DOHH2 (cell line): ENCODE results near the gene NPFFR1.

Experiments
- CTCF ChIP-seq: fragments of 200-600 bp; sonication (generic); IDR thresholded peaks from one replicate; pipeline ENCODE4 v1.5.1; 2014; ENCODE audit warnings: antibody characterized with exemption, mild to moderate bottlenecking, low read depth, low read length; ENCODE audit not compliant: poor library complexity, severe bottlenecking
- EZH2phosphoT487 ChIP-seq: fragments of 200-600 bp; sonication (generic); IDR thresholded peaks from 2 replicates; pipeline ENCODE4 v1.6.1; 2017; ENCODE audit warnings: borderline replicate concordance, mild to moderate bottlenecking, antibody characterized with exemption, low read length, moderate library complexity, mixed read lengths

GRCh38 chr10:70222340-70222794 is 61.4 kb downstream of the NPFFR1 start:
- TF ChIP-seq CTCF, result no peak
- TF ChIP-seq EZH2phosphoT487, result no peak
